Choroid plexus epithelial cell (primary cell): ENCODE measurements around the gene BAX.
A peak's percentile ranks its signal among the peaks of the same experiment; 100 is the strongest.
"Not testable (repeated sequence)": the region's sequence is repeated elsewhere in the genome, so short reads cannot be mapped to it uniquely, and the experiment has no call there.

Experiments
- DNase-seq: peaks from one replicate; pipeline ENCODE4 v3.0.0-alpha.2; 2010; ENCODE audit warnings: low read depth
- H3K4me3 ChIP-seq: 2 replicates; pipeline ENCODE4 v1.5.1; 2011; ENCODE audit warnings: low read depth, mild to moderate bottlenecking, control low read depth, low read length, moderate library complexity
- TF ChIP-seq, protein P1 (sequence below): conservative IDR thresholded peaks from 2 replicates; pipeline ENCODE4 v1.5.1; 2011; ENCODE audit warnings: low read depth, mild to moderate bottlenecking, control low read depth, inconsistent platforms, low read length, moderate library complexity

BAX gene

DNA sequence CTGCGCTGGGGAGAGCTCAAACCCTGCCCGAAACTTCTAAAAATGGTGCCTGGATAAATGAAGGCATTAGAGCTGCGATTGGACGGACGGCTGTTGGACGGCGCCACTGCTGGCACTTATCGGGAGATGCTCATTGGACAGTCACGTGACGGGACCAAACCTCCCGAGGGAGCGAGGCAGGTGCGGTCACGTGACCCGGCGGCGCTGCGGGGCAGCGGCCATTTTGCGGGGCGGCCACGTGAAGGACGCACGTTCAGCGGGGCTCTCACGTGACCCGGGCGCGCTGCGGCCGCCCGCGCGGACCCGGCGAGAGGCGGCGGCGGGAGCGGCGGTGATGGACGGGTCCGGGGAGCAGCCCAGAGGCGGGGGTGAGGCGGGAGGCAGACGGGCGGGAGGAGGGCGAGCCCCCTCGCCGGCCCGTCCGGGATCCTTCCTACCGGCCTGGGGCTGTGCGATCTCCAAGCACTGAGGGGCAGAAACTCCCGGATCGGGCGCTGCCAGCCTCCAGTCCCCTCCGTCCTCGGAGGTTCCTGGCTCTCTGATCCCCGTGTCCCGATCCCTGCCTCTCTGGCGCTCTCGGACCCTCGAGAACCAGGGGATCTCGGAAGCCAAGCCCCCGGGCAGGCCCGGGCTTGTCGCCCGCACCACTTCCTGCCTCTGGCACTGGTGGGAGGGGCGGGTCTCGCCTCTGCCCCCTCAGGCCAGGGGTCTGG lies at the start of gene BAX:
Gene BAX (plus strand): TSS at position 281 of the 713 bp plus-strand sequence. CDS start 54 bp downstream, at position 335.
- TF ChIP-seq, protein P1, sequence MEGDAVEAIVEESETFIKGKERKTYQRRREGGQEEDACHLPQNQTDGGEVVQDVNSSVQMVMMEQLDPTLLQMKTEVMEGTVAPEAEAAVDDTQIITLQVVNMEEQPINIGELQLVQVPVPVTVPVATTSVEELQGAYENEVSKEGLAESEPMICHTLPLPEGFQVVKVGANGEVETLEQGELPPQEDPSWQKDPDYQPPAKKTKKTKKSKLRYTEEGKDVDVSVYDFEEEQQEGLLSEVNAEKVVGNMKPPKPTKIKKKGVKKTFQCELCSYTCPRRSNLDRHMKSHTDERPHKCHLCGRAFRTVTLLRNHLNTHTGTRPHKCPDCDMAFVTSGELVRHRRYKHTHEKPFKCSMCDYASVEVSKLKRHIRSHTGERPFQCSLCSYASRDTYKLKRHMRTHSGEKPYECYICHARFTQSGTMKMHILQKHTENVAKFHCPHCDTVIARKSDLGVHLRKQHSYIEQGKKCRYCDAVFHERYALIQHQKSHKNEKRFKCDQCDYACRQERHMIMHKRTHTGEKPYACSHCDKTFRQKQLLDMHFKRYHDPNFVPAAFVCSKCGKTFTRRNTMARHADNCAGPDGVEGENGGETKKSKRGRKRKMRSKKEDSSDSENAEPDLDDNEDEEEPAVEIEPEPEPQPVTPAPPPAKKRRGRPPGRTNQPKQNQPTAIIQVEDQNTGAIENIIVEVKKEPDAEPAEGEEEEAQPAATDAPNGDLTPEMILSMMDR = peak; percentile 9
- H3K4me3 ChIP-seq = peak within 1 kb of the TSS; percentile 95
- DNase-seq = peak; percentile 98

DNA sequence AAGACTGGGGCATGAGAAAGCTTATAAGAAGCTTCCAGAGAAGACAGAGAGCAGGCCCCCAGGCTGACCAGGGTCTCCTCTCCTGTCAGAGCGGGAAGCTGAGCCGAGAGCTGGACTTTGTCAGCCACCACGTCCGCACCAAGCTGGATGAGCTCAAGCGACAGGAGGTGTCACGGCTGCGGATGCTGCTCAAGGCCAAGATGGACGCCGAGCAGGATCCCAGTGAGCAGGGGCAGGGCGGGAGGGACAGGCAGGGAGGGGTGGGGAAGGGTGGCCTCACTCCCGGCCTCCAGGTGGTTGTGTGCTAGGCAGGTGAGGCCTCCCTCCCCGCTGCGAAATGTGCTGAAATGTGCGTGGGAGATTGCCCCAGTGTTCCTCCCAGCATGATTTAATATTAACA lies 49.0 kb upstream of the BAX start:
- H3K4me3 ChIP-seq = no peak overlapping the region
- DNase-seq = no peak
- TF ChIP-seq, protein P1 = no peak

DNA sequence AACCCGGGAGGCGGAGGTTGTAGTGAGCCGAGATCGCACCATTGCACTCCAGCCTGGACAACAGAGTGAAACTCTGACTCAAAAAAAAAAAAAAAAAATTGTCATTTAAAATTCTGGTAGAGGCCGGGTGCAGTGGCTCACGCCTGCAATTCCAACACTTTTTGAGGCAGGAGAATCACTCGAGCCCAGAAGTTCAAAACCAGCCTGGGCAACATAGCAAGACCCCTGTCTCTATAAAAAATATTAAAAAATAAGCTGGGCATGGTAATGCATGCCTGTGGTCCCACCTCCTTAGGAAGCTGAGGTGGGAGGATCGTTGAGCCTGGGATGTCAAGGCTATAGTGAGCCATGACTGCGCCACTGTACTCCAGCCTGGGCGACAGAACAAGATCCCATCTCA lies 48.4 kb upstream of the BAX start:
- TF ChIP-seq, protein P1 = no peak
- H3K4me3 ChIP-seq = no peak overlapping the region
- DNase-seq = no peak

DNA sequence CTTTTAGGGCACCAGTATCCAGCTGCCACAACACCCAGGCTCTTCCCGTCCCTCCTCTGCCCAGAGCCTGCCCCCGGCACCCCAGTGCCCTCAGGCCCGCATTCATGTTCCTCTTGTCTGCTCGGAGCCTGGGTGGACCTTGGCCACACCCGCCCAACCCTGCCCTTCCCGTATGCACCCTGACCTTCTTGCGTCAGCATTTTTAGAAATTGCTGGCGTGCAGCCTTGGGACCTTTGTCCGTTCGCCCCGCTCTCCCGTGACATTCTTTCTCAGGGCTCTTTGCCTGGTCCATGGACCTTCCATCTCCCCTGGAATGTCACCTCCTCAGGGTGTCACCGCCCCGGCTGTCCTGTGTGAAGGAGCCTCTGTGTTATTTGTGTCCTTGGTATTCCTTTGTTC lies 47.0 kb upstream of the BAX start:
- DNase-seq = no peak
- H3K4me3 ChIP-seq = no peak overlapping the region
- TF ChIP-seq, protein P1 = no peak

DNA sequence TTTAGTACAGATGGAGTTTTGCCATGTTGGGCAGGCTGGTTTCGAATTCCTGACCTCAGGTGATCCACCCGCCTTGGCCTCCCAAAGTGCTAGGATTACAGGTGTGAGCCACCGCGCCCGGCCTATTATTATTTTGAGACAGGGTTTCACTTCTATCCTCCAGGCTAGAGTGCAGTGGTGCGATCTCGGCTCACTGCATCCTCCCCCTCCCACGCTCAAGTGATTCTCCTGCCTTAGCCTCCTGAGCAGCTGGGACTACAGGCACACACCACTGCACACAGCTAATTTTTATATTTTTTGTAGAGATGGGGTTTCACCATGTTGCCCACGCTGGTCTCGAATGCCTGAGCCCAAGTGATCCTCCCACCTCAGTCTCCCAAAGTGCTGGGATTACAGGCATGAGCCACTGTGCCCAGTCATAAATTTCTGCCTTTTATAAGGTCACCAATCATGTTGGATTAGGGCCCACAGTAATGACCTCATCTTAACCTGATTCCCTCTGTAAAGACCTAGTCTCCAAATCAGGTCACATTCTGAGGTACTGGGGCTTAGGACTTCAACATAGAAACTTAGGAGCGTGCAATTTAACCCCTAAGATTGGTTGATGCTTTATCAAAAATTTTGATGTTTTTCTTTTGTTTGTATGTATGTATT lies 45.1 kb upstream of the BAX start:
- not testable (repeated sequence) for DNase-seq, H3K4me3 ChIP-seq

DNA sequence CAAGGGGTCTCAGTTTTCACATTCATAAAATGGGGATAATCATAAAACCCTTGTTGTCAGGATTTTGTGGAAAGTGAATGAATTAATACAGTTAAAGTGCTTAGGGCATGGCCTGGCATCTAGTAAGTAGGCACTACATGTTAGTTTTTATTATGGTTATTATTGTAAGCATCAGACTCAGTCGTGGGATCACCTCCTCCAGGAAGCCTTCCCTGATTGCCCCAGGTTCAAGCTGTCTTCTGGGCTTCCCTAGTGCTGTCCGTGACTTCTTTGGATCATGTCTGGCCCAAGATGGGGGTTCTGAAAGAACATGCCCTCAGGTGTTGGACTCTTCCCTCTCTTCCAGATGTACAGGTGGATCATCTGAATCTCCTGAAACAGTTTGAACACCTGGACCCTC lies 43.9 kb upstream of the BAX start:
- no peak overlapping the region for H3K4me3 ChIP-seq
- TF ChIP-seq, protein P1 = no peak
- no peak for DNase-seq

DNA sequence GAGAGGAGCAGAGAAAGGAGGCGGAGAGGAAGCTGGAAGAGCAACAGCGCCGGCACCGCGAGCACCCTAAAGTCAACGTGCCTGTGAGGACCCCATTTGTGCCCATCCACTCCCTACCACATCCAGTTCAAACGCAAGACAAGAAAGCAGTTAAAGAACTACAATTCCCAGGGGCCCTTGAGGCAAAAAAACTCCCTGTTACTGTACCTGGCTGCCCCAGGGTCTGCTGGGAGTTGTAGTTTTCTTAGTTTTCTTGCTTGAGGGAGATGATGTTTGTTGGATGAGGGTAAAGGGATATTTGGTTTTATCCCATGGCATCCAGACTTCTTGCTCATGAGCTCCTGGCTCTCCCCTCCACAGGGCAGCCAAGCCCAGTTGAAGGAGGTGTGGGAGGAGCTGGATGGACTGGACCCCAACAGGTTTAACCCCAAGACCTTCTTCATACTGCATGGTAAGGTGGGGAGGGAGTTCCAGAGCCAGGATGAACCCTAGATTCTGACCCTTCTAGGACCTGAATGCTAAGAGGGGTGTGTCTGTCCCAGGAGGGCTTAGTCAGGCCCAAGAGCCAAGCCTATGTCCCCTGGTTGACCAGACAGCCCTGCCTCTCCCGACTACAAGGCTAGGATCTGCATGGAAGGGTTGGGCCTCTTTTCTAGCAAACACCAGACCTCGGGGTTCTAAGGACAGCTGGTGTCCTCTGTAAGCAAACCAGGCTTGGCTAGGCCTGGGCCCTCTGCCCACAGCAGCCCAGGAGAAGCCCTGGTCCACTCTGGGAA lies 41.4 kb upstream of the BAX start:
- H3K4me3 ChIP-seq = no peak overlapping the region
- peak; percentile 7 for DNase-seq
- TF ChIP-seq, protein P1 = no peak
